HEK293 (cell line): ENCODE results near the gene NR2C2AP.

Source experiments
- CTCF ChIA-PET: fragments of 350-600 bp; formaldehyde crosslinking; extraction: SDS; loops from one replicate; lab custom pipeline; 2021; ENCODE audit warnings: antibody characterized with exemption; lab: Yijun Ruan, JAX
- POLR2A ChIA-PET: fragments of 300-600 bp; formaldehyde crosslinking; extraction: SDS; loops from one replicate; lab custom pipeline; 2020; ENCODE audit warnings: antibody characterized with exemption, inconsistent platforms; lab: Yijun Ruan, JAX
- H3K27ac ChIP-seq: fragments of 200-500 bp; sonication (Bioruptor generic); 2 replicates; pipeline ENCODE4 v1.5.1; 2014; ENCODE audit warnings: low read depth, low read length, control low read depth, inconsistent platforms; ENCODE audit errors: extremely low read depth
- H3K36me3 ChIP-seq, 2 experiments: fragments of 200-500 bp in 1 of 2; sonication (Bioruptor generic) in 1 of 2; 1 replicate in 1 of 2; 2 replicates in 1 of 2; pipeline ENCODE4 v1.5.1; 2014 to 2017; ENCODE audit warnings: inconsistent platforms in 2 of 2, low read length in 2 of 2; ENCODE audit not compliant: control insufficient read depth in 2 of 2, insufficient read depth in 1 of 2
- H3K4me1 ChIP-seq: fragments of 200-500 bp; sonication (Bioruptor generic); 2 replicates; pipeline ENCODE4 v1.5.1; 2014; ENCODE audit warnings: mild to moderate bottlenecking, low read length, inconsistent platforms; ENCODE audit not compliant: control insufficient read depth, insufficient read depth
- H3K4me3 ChIP-seq: 2 replicates; pipeline ENCODE4 v1.5.1; 2011; ENCODE audit warnings: low read depth, mild to moderate bottlenecking, control low read depth, low read length, moderate library complexity
- H3K9me3 ChIP-seq: fragments of 200-500 bp; sonication (Bioruptor generic); 2 replicates; pipeline ENCODE4 v1.5.1; 2014; ENCODE audit warnings: low read depth, low read length, inconsistent platforms; ENCODE audit not compliant: control insufficient read depth, insufficient read depth
- GLI2 ChIP-seq: fragments of 450-650 bp; formaldehyde crosslinking; IDR thresholded peaks from 2 replicates; pipeline ENCODE4; 2017; ENCODE audit warnings: missing biosample characterization, missing genetic modification characterization, low read depth, borderline replicate concordance
- GLIS1 ChIP-seq: fragments of 450-650 bp; formaldehyde crosslinking; IDR thresholded peaks from 2 replicates; pipeline ENCODE4 v1.5.1; 2016; ENCODE audit warnings: missing biosample characterization, missing genetic modification characterization
- GLIS2 ChIP-seq: fragments of 450-650 bp; formaldehyde crosslinking; IDR thresholded peaks from 2 replicates; pipeline ENCODE4 v1.5.1; 2016; ENCODE audit warnings: missing biosample characterization, missing genetic modification characterization
- KLF16 ChIP-seq: fragments of 450-650 bp; formaldehyde crosslinking; IDR thresholded peaks from 2 replicates; pipeline ENCODE4 v1.5.1; 2017; ENCODE audit warnings: missing biosample characterization, missing genetic modification characterization
- SALL2 ChIP-seq: fragments of 450-650 bp; formaldehyde crosslinking; IDR thresholded peaks from 2 replicates; pipeline ENCODE4 v1.5.0; 2017; ENCODE audit warnings: missing biosample characterization, mild to moderate bottlenecking, missing genetic modification characterization, borderline replicate concordance
- TSHZ1 ChIP-seq: fragments of 450-650 bp; formaldehyde crosslinking; IDR thresholded peaks from 2 replicates; pipeline ENCODE4 v1.5.1; 2016; ENCODE audit warnings: missing biosample characterization, missing genetic modification characterization, borderline replicate concordance
- ZBTB17 ChIP-seq: fragments of 450-650 bp; formaldehyde crosslinking; IDR thresholded peaks from 2 replicates; pipeline ENCODE4 v1.5.1; 2016; ENCODE audit warnings: missing biosample characterization, missing genetic modification characterization
- ZBTB48 ChIP-seq: fragments of 450-650 bp; formaldehyde crosslinking; IDR thresholded peaks from 2 replicates; pipeline ENCODE4 v1.5.1; 2016; ENCODE audit warnings: missing biosample characterization, missing genetic modification characterization
- ZFP3 ChIP-seq: fragments of 450-650 bp; formaldehyde crosslinking; IDR thresholded peaks from 2 replicates; pipeline ENCODE4 v1.5.1; 2016; ENCODE audit warnings: low read depth, missing biosample characterization, missing genetic modification characterization
- ZNF140 ChIP-seq: fragments of 450-650 bp; formaldehyde crosslinking; IDR thresholded peaks from 2 replicates; pipeline ENCODE4 v1.5.1; 2016; ENCODE audit warnings: missing biosample characterization, missing genetic modification characterization
- ZNF155 ChIP-seq: fragments of 450-650 bp; formaldehyde crosslinking; IDR thresholded peaks from 2 replicates; pipeline ENCODE4 v1.5.1; 2016; ENCODE audit warnings: missing biosample characterization, missing genetic modification characterization
- ZNF214 ChIP-seq: fragments of 450-650 bp; formaldehyde crosslinking; IDR thresholded peaks from 2 replicates; pipeline ENCODE4 v1.5.1; 2017; ENCODE audit warnings: missing biosample characterization, mild to moderate bottlenecking, missing genetic modification characterization, borderline replicate concordance
- ZNF311 ChIP-seq: fragments of 450-650 bp; formaldehyde crosslinking; IDR thresholded peaks from 2 replicates; pipeline ENCODE4 v1.5.1; 2017; ENCODE audit warnings: missing biosample characterization, missing genetic modification characterization, borderline replicate concordance
- ZNF335 ChIP-seq: fragments of 450-650 bp; formaldehyde crosslinking; conservative IDR thresholded peaks from 2 replicates; pipeline ENCODE4 v1.5.1; 2016; ENCODE audit warnings: missing biosample characterization, missing genetic modification characterization
- ZNF488 ChIP-seq: fragments of 450-650 bp; formaldehyde crosslinking; IDR thresholded peaks from 2 replicates; pipeline ENCODE4 v1.5.1; 2016; ENCODE audit warnings: missing biosample characterization, missing genetic modification characterization
- ZNF514 ChIP-seq: fragments of 450-650 bp; formaldehyde crosslinking; IDR thresholded peaks from 2 replicates; pipeline ENCODE4 v1.5.1; 2016; ENCODE audit warnings: missing biosample characterization, missing genetic modification characterization
- ZNF530 ChIP-seq: fragments of 450-650 bp; formaldehyde crosslinking; IDR thresholded peaks from 2 replicates; pipeline ENCODE4 v1.5.1; 2016; ENCODE audit warnings: low read depth, missing biosample characterization, missing genetic modification characterization
- ZNF600 ChIP-seq: fragments of 450-650 bp; formaldehyde crosslinking; IDR thresholded peaks from 2 replicates; pipeline ENCODE4 v1.5.1; 2016; ENCODE audit warnings: missing biosample characterization, missing genetic modification characterization
- ZNF670 ChIP-seq: fragments of 450-650 bp; formaldehyde crosslinking; IDR thresholded peaks from 2 replicates; pipeline ENCODE4 v1.5.1; 2016; ENCODE audit warnings: missing biosample characterization, missing genetic modification characterization, low read depth
- TF ChIP-seq, protein P1 (sequence below): fragments of 450-650 bp; formaldehyde crosslinking; IDR thresholded peaks from 2 replicates; pipeline ENCODE4 v1.5.1; 2016; ENCODE audit warnings: missing biosample characterization, missing genetic modification characterization

The NR2C2AP gene

DNA sequence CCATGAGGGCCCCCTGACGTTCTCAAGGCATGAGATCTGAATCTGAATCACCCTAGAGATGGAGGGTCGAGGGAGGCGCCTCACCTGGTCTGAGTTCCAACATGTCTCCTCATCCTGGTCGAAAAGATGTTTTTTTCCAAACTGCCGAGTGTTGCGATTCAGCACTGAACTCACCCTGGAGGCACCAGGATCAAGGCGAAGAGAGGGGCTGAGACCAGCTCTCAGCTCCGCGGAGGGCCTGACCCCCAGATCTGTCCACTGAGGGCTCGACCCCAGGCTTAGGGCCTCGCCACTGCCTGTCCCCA, 555 bp downstream of the NR2C2AP start:
- Histone ChIP-seq H3K27ac (peak overlapping the region; percentile 62), H3K4me3 (peak overlapping the region; percentile 62), H3K36me3 (peaks cover 4 to 35% of the 10 kb centered on the region in 2 experiments; a peak in 2 of 3 replicates), H3K4me1 (no peaks in the 10 kb centered on the region), H3K9me3 (no peaks in the 10 kb centered on the region)
- ChIA-PET CTCF (interaction anchor here (0.6 to 1.1 kb wide), 3 partner anchors 7 to 23 kb away, joined by 3 to 6 read pairs (median 3); no protein-coding TSS in a partner anchor), POLR2A (interaction anchor here (0.6 to 3.5 kb wide), 7 partner anchors 10 to 836 kb away, joined by 3 to 60 read pairs (median 4); partner anchors contain the start of genes BORCS8, MEF2B and RFXANK)
- TF ChIP-seq GLIS2 (tag by site-specific recombination): peak; percentile 15; the same call in 1 of the 2 replicates
- no peak for TF ChIP-seq SALL2 (tag by site-specific recombination)

DNA sequence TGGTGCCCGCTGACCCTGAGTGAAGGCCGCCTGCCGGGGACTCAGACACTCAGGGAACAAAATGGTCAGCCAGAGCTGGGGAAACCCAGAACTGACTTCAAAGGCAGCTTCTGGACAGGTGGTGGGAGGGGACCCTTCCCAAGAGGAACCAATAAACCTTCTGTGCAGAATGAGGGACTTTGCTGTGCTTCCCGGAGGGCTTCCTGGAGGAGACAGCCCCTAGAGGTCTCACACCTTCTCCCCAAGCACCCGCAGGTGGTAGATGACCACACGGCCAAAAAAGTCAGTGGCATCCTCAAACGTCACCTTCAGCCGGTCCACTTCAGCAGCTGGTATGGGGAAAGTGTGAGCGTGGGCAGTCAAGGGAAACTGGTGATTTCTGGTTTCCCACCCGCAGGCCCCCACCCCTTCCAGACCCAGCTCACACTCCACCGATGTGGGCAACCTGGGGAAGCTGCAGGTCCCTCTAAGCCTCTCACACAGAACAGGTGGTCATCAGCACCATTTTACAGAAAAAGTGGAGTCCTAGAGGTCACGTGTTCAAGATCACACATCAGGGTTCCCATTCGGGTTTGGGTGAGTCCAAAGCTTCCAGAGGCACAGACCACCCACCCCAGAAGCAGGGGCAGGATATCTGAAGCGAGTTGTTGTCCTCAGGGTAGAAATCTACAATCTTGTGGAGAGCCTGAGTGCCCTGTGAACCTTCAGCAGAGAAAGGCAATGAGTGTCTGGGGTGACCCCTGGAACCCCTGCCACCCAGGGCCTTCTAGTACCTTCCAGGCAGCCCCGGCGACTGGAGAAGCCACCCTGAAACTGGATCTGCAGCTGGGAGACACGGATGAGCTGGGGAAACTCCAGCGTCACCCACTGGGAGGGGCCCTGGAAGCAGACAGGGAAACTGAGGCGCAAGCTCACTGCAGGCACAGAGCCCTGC, 1.2 kb downstream of the NR2C2AP start:
- ChIA-PET POLR2A (interaction anchor here (1.4 to 3.5 kb wide), 2 partner anchors 9 to 32 kb away, joined by 3 to 60 read pairs; partner anchors contain the start of genes BORCS8, MEF2B and RFXANK), CTCF (interaction anchor here (0.6 to 1.7 kb wide), 3 partner anchors 17 to 22 kb away, joined by 3 to 4 read pairs (median 3); no protein-coding TSS in a partner anchor)
- no peak overlapping the region for H3K27ac ChIP-seq
- H3K4me1 ChIP-seq: no peaks in the 10 kb centered on the region
- peaks cover 4 to 40% of the 10 kb centered on the region in 2 experiments; a peak in 2 of 3 replicates for H3K36me3 ChIP-seq
- TF ChIP-seq, protein P1, sequence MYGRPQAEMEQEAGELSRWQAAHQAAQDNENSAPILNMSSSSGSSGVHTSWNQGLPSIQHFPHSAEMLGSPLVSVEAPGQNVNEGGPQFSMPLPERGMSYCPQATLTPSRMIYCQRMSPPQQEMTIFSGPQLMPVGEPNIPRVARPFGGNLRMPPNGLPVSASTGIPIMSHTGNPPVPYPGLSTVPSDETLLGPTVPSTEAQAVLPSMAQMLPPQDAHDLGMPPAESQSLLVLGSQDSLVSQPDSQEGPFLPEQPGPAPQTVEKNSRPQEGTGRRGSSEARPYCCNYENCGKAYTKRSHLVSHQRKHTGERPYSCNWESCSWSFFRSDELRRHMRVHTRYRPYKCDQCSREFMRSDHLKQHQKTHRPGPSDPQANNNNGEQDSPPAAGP (tag by site-specific recombination): no peak
- no peak for TF ChIP-seq ZNF214
- H3K4me3 ChIP-seq: peak overlapping the region; percentile 62
- H3K9me3 ChIP-seq: no peaks in the 10 kb centered on the region

DNA sequence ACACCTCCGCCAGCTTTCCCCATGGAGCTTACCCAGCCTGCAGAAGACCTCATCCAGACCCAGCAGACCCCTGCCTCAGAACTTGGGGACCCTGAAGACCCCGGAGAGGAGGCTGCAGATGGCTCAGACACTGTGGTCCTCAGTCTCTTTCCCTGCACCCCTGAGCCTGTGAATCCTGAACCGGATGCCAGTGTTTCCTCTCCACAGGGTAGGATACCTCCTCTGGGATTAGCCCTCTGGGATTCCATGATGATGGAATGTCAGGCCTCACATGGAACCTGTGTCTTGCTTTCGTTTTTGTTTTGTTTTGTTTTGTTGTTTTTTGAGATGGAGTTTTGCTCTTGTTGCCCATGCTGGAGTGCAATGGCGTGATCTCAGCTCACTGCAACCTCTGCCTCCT, 9.3 kb downstream of the NR2C2AP start:
- Histone ChIP-seq H3K36me3 (peaks cover 4 to 38% of the 10 kb centered on the region in 2 experiments; a peak in 2 of 3 replicates), H3K4me3 (no peak overlapping the region), H3K27ac (no peak overlapping the region), H3K4me1 (no peaks in the 10 kb centered on the region), H3K9me3 (no peaks in the 10 kb centered on the region)
- CTCF ChIA-PET: interaction anchor here (1.3 kb wide), 1 partner anchor 32 kb away, joined by 4 read pairs; no protein-coding TSS in a partner anchor
- POLR2A ChIA-PET: interaction anchor here (4.1 kb wide), 1 partner anchor 8 kb away, joined by 60 read pairs; the partner anchor contains the start of gene NR2C2AP
- TF ChIP-seq ZNF600 (tag by site-specific recombination) (0 out of 2 replicates have a peak, but pooled peaks have one; percentile 16), ZNF140 (tag by site-specific recombination) (no peak)

- CTCF ChIA-PET: interaction anchor here (0.6 to 1.3 kb wide), 4 partner anchors 16 to 47 kb away, joined by 3 to 4 read pairs (median 4); no protein-coding TSS in a partner anchor
- Histone ChIP-seq H3K9me3 (no peaks in the 10 kb centered on the region), H3K36me3 (peaks cover 4 to 28% of the 10 kb centered on the region in 2 experiments; a peak in 2 of 3 replicates), H3K27ac (peak overlapping the region; percentile 65; the same call in 1 of the 2 replicates), H3K4me1 (no peaks in the 10 kb centered on the region), H3K4me3 (peak overlapping the region; percentile 83)
- POLR2A ChIA-PET: interaction anchor here (0.7 to 4.1 kb wide), 3 partner anchors 9 to 31 kb away, joined by 4 to 60 read pairs (median 4); partner anchors contain the start of gene NR2C2AP
- TF ChIP-seq ZNF335 (tag by site-specific recombination) (peak; percentile 15), ZNF514 (no peak), GLI2 (tag by site-specific recombination) (no peak), KLF16 (no peak), ZBTB17 (tag by site-specific recombination) (no peak), ZNF311 (no peak), ZNF670 (tag by site-specific recombination) (no peak), ZNF530 (no peak), TSHZ1 (tag by site-specific recombination) (no peak), ZFP3 (tag by site-specific recombination) (no peak), GLIS1 (tag by site-specific recombination) (peak; percentile 27), ZNF155 (tag by site-specific recombination) (no peak), ZBTB48 (tag by site-specific recombination) (no peak), ZNF488 (tag by site-specific recombination) (no peak)
Observed at GRCh38 chr19:19192910-19193423, 10.2 kb downstream of the NR2C2AP start.
